CD14-positive monocyte (primary cell): ENCODE data around the gene DLGAP1. TPM values are rescaled to one million over a fixed set of nuclear protein-coding genes. Genes with fewer than 3 reads are reported as not detected.

ENCODE experiments used
- DNase-seq, 3 donors: peaks; one replicate each; pipeline ENCODE4 v3.0.0-alpha.2; 2011 to 2022
- H2AFZ ChIP-seq: 2 replicates; pipeline ENCODE4 v1.6.0; 2012; ENCODE audit warnings: mild to moderate bottlenecking, low read depth, low read length, inconsistent platforms; ENCODE audit not compliant: insufficient read depth, poor library complexity, severe bottlenecking
- H3K27ac ChIP-seq, 2 donors: 1 replicate in 1 of 2; 2 replicates in 1 of 2; pipeline ENCODE4 v1.5.1; 2012 to 2013; ENCODE audit warnings: low read length in 2 of 2, control low read depth in 1 of 2, inconsistent platforms in 1 of 2, low read depth in 1 of 2, mild to moderate bottlenecking in 1 of 2
- H3K27me3 ChIP-seq, 2 donors: one replicate each; pipeline versions ENCODE4 v1.6.0 to v1.6.1; 2011 to 2013; ENCODE audit warnings: low read length in 2 of 2; ENCODE audit not compliant: control insufficient read depth in 2 of 2, insufficient read depth in 2 of 2
- H3K36me3 ChIP-seq, 2 donors: replicated peaks in 1 of 2; 1 replicate in 1 of 2; 2 replicates in 1 of 2; pipeline versions ENCODE4 v1.5.1 to v1.6.1; 2012 to 2013; ENCODE audit warnings: low read length in 2 of 2, control low read depth in 1 of 2, inconsistent platforms in 1 of 2, mild to moderate bottlenecking in 1 of 2; ENCODE audit not compliant: insufficient read depth in 2 of 2, control insufficient read depth in 1 of 2
- H3K4me1 ChIP-seq, 2 donors: 1 replicate in 1 of 2; 2 replicates in 1 of 2; pipeline versions ENCODE4 v1.5.1 to v1.6.1; 2012 to 2013; ENCODE audit warnings: low read length in 2 of 2, control low read depth in 1 of 2, inconsistent platforms in 1 of 2, mild to moderate bottlenecking in 1 of 2, moderate library complexity in 1 of 2; ENCODE audit not compliant: insufficient read depth in 2 of 2, control insufficient read depth in 1 of 2
- H3K4me2 ChIP-seq: replicated peaks from 2 replicates; pipeline ENCODE3; 2012; ENCODE audit warnings: low read length, moderate library complexity, mild to moderate bottlenecking; ENCODE audit not compliant: poor library complexity, severe bottlenecking; ENCODE audit errors: extremely low read depth
- H3K4me3 ChIP-seq, 3 experiments: fragments of 200-600 bp in 1 of 3; sonication (generic) in 1 of 3; replicated peaks in 1 of 3; 1 replicate in 2 of 3; 2 replicates in 1 of 3; pipeline ENCODE4 v1.5.1; 2011 to 2013; ENCODE audit warnings: low read length in 3 of 3, mild to moderate bottlenecking in 3 of 3, control low read depth in 2 of 3, low read depth in 2 of 3, inconsistent platforms in 1 of 3, moderate library complexity in 1 of 3
- H3K79me2 ChIP-seq: 2 replicates; pipeline ENCODE4 v1.6.0; 2012; ENCODE audit warnings: mild to moderate bottlenecking, control low read depth, inconsistent platforms, low read length, moderate library complexity; ENCODE audit not compliant: insufficient read depth
- H3K9ac ChIP-seq: 2 replicates; pipeline ENCODE4 v1.6.0; 2017; ENCODE audit warnings: low read length, mild to moderate bottlenecking; ENCODE audit not compliant: insufficient read depth, poor library complexity, severe bottlenecking
- H3K9me3 ChIP-seq, 2 donors: replicated peaks in 1 of 2; 1 replicate in 1 of 2; 2 replicates in 1 of 2; pipeline versions ENCODE4 v1.5.1 to v1.6.1; 2012 to 2013; ENCODE audit warnings: low read length in 2 of 2, control low read depth in 1 of 2; ENCODE audit not compliant: control insufficient read depth in 1 of 2, insufficient read depth in 1 of 2
- H4K20me1 ChIP-seq: 2 replicates; pipeline ENCODE4 v1.6.0; 2012; ENCODE audit warnings: mild to moderate bottlenecking, low read length, control low read depth, moderate library complexity; ENCODE audit not compliant: insufficient read depth
- H3K27ac Mint-ChIP-seq, 7 donors: one replicate each; pipeline ENCODE4 v1.8.0; 2020; ENCODE audit warnings: mild to moderate bottlenecking in 7 of 7, mixed read lengths in 7 of 7, moderate library complexity in 6 of 7, inconsistent platforms in 2 of 7
- H3K27me3 Mint-ChIP-seq, 3 donors: one replicate each; pipeline ENCODE4 v1.8.0; 2021 to 2022; ENCODE audit warnings: low read depth in 3 of 3, mild to moderate bottlenecking in 3 of 3, mixed read lengths in 3 of 3, moderate library complexity in 3 of 3, inconsistent platforms in 1 of 3
- H3K36me3 Mint-ChIP-seq, 2 donors: one replicate each; pipeline ENCODE4 v1.8.0; 2020; ENCODE audit warnings: mixed read lengths in 2 of 2, inconsistent platforms in 1 of 2, mild to moderate bottlenecking in 1 of 2
- H3K4me1 Mint-ChIP-seq: one replicate; pipeline ENCODE4 v1.8.0; 2020; ENCODE audit warnings: mild to moderate bottlenecking, mixed read lengths
- H3K4me3 Mint-ChIP-seq, 2 donors: one replicate each; pipeline ENCODE4 v1.8.0; 2020; ENCODE audit warnings: mild to moderate bottlenecking in 2 of 2, mixed read lengths in 2 of 2, moderate library complexity in 1 of 2
- H3K9me3 Mint-ChIP-seq, 7 donors: one replicate each; pipeline ENCODE4 v1.8.0; 2020 to 2022; ENCODE audit warnings: mixed read lengths in 7 of 7, mild to moderate bottlenecking in 6 of 7, moderate library complexity in 6 of 7, inconsistent platforms in 2 of 7
- WGBS: methylation state at CpG from one replicate; pipeline ENCODE4 v1.1.5; 2013; ENCODE audit warnings: missing lambda C conversion rate; ENCODE audit not compliant: insufficient coverage; 5-methylcytosine and 5-hydroxymethylcytosine counted together
- intact Hi-C, 2 donors: fragments of 100-400 bp; cut with micrococcal nuclease; formaldehyde crosslinking; loops; one replicate each; pipeline versions ENCODE4 v1.15.0 to v1.15.1; 2023
- polyA plus RNA-seq, 3 donors: library from polyadenylated mRNA; depleted of rRNA in 1 of 3; unstranded in 2 of 3; stranded (reverse) in 1 of 3; fragments of 300-500 nt in 2 of 3; fragments of >200 nt in 1 of 3; fragmentation: Illumina TruSeq in 2 of 3; gene quantifications; 1 replicate in 2 of 3; 2 replicates in 1 of 3; pipeline ENCODE4 v1.2.3, GENCODE V29; 2012 to 2021
- TF ChIP-seq, protein P1 (sequence below): fragments of 200-600 bp; IDR thresholded peaks from one replicate; pipeline ENCODE4 v1.8.0; 2022; ENCODE audit warnings: antibody characterized with exemption, mild to moderate bottlenecking

Gene DLGAP1
- polyA plus RNA-seq, 3 donors, result 0.09 to 0.42 TPM; not detected in 1

DNA sequence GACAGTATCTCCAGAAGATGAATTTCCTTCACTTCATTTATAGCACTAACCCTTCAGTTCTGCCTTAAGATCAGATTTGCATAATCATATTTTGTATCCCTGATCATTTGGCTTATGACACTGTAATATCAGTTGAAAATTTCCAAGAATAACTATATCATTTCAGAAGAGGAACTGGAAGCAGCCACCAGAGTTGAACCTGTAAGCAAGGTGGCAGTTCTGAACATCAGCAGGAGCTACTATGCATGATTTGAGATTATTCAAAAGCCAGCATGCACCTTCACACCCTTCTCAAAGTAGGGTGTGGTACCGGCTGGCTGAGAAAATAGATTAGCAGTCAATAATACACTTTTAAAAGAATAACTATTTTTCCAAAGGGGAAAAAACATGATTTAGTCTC lies 328.2 kb downstream of the DLGAP1 start:
- H3K4me1 Mint-ChIP-seq, result no peaks in the 10 kb centered on the region
- WGBS, result no CpG with 5 or more reads among the region's 1 CpG
- intact Hi-C loops, result no loop called here
- no peak overlapping the region for H3K4me3 Mint-ChIP-seq
- H3K27ac Mint-ChIP-seq, result no peak overlapping the region
- TF ChIP-seq, protein P1, sequence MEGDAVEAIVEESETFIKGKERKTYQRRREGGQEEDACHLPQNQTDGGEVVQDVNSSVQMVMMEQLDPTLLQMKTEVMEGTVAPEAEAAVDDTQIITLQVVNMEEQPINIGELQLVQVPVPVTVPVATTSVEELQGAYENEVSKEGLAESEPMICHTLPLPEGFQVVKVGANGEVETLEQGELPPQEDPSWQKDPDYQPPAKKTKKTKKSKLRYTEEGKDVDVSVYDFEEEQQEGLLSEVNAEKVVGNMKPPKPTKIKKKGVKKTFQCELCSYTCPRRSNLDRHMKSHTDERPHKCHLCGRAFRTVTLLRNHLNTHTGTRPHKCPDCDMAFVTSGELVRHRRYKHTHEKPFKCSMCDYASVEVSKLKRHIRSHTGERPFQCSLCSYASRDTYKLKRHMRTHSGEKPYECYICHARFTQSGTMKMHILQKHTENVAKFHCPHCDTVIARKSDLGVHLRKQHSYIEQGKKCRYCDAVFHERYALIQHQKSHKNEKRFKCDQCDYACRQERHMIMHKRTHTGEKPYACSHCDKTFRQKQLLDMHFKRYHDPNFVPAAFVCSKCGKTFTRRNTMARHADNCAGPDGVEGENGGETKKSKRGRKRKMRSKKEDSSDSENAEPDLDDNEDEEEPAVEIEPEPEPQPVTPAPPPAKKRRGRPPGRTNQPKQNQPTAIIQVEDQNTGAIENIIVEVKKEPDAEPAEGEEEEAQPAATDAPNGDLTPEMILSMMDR, result no peak
- no peaks in the 10 kb centered on the region for H3K9me3 ChIP-seq
- no peak for DNase-seq
- H3K36me3 Mint-ChIP-seq, result no peaks in the 10 kb centered on the region
- H3K4me2 ChIP-seq, result no peak overlapping the region
- H3K27me3 ChIP-seq, result no peaks in the 10 kb centered on the region
- H2AFZ ChIP-seq, result no peak overlapping the region
- no peak overlapping the region for H3K4me3 ChIP-seq
- no peaks in the 10 kb centered on the region for H3K9me3 Mint-ChIP-seq
- no peaks in the 10 kb centered on the region for H4K20me1 ChIP-seq
- H3K36me3 ChIP-seq, result no peaks in the 10 kb centered on the region
- no peaks in the 10 kb centered on the region for H3K4me1 ChIP-seq
- no peak overlapping the region for H3K27ac ChIP-seq
- H3K79me2 ChIP-seq, result no peaks in the 10 kb centered on the region
- H3K9ac ChIP-seq, result no peak overlapping the region
- peaks cover 0 to 4% (median 0%) of the 10 kb centered on the region in 3 donors for H3K27me3 Mint-ChIP-seq

DNA sequence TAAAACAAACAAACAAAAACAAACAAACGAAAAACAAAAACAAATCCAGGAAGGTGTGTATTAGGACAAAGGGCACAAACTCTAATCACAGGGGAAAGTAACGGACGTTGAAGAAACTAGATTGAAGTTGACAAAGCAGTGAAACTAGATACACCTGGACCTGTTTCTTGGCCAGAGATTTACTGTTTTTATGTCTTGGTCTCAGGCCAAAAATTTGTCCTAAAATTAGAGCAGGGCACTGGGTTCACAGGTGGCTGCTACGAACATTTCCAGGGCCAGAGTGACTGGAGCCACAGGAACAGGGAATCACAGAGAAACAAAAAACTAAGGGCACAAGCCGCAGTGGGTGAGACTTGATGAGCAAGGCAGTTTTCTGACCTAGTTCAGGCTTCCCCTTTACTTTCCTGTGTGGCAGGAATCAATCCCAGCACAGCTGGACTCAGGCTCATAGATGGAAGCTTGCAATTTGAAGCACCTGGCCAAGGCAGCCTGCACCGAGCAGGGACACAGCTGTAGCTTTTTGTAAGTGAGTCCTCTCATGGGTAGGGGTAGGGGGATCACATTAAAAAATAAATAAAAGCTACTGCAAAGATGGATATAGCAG lies 329.4 kb downstream of the DLGAP1 start:
- no peaks in the 10 kb centered on the region for H3K27me3 ChIP-seq
- intact Hi-C loops, result no loop called here
- no peak overlapping the region for H3K4me3 ChIP-seq
- Mint-ChIP-seq H3K27me3 (peaks cover 0 to 4% (median 4%) of the 10 kb centered on the region in 3 donors), H3K4me3 (no peak overlapping the region), H3K9me3 (peaks cover 0 to 2% (median 0%) of the 10 kb centered on the region in 7 donors), H3K27ac (no peak overlapping the region), H3K36me3 (no peaks in the 10 kb centered on the region), H3K4me1 (no peaks in the 10 kb centered on the region)
- H3K9ac ChIP-seq, result no peak overlapping the region
- no peaks in the 10 kb centered on the region for H4K20me1 ChIP-seq
- no peak for DNase-seq
- TF ChIP-seq, protein P1, result no peak
- no peaks in the 10 kb centered on the region for H3K9me3 ChIP-seq
- no peaks in the 10 kb centered on the region for H3K79me2 ChIP-seq
- no peak overlapping the region for H3K4me2 ChIP-seq
- H3K27ac ChIP-seq, result no peak overlapping the region
- H2AFZ ChIP-seq, result no peak overlapping the region
- no peaks in the 10 kb centered on the region for H3K36me3 ChIP-seq
- WGBS, result 85% methylated on average over 4 of the region's 6 CpGs
- H3K4me1 ChIP-seq, result no peaks in the 10 kb centered on the region
